ENCODE data around the gene NEURL3. TPM values are rescaled to one million over a fixed set of nuclear protein-coding genes. Genes with fewer than 3 reads are reported as not detected.

The NEURL3 gene
- total RNA-seq, 1 donor from 2014 or later: not detected

DNA sequence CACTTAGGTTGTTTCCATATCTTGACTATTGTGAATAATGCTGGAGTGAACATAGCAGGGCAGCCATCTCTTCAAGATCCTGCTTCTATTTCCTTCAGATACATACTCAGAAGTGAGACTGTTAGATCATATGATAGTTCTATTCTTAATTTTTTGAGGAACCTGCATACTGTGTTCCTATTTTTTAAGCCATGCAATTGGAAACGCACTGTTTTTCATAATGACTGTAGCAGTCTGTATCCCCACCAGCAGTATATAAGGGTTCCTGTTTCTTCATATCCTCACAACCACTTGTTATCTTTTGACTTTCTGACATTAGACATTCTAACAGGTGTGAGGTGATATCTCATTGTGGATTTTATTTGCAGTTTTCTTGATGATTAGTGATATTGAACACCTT lies 15.5 kb downstream of the NEURL3 start:
- DNase-seq (ENCODE audit: low spot score): no peak
- Mint-ChIP-seq H3K4me3 (ENCODE audit: unreplicated experiment) (no peak overlapping the region), H3K27ac (ENCODE audit: unreplicated experiment) (no peak overlapping the region), H3K9me3 (ENCODE audit: low read depth) (peaks cover 14% of the 10 kb centered on the region), H3K27me3 (ENCODE audit: low read depth) (peaks cover 17% of the 10 kb centered on the region), H3K4me1 (ENCODE audit: low read depth) (no peaks in the 10 kb centered on the region), H3K36me3 (ENCODE audit: low read depth) (peaks cover 2% of the 10 kb centered on the region)
- TF ChIP-seq, protein P1, sequence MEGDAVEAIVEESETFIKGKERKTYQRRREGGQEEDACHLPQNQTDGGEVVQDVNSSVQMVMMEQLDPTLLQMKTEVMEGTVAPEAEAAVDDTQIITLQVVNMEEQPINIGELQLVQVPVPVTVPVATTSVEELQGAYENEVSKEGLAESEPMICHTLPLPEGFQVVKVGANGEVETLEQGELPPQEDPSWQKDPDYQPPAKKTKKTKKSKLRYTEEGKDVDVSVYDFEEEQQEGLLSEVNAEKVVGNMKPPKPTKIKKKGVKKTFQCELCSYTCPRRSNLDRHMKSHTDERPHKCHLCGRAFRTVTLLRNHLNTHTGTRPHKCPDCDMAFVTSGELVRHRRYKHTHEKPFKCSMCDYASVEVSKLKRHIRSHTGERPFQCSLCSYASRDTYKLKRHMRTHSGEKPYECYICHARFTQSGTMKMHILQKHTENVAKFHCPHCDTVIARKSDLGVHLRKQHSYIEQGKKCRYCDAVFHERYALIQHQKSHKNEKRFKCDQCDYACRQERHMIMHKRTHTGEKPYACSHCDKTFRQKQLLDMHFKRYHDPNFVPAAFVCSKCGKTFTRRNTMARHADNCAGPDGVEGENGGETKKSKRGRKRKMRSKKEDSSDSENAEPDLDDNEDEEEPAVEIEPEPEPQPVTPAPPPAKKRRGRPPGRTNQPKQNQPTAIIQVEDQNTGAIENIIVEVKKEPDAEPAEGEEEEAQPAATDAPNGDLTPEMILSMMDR (IDR thresholded peaks at IDR 0.05): no peak

DNA sequence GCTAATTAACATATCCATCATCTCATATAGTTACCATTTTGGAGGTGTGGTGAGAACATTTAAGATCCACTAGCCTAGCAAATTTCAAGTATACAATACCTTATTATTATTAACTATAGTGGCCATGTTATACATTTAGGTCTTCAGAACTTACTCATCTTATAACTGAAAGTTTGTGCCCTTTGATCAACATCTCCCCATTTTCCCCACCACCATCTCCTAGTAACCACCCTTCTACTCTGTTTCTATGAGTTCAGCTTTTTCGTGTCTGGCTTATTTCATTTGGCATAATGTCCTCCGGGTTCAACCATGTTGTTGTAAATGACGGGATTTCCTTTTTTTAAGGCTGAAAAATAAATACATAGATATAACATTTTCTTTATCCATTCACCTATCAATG lies 15.9 kb downstream of the NEURL3 start:
- TF ChIP-seq, protein P1 (IDR thresholded peaks at IDR 0.05): no peak
- no peaks in the 10 kb centered on the region for H3K4me1 Mint-ChIP-seq (ENCODE audit: low read depth)
- peaks cover 12% of the 10 kb centered on the region for H3K9me3 Mint-ChIP-seq (ENCODE audit: low read depth)
- DNase-seq (ENCODE audit: low spot score): no peak
- peaks cover 16% of the 10 kb centered on the region for H3K27me3 Mint-ChIP-seq (ENCODE audit: low read depth)
- no peak overlapping the region for H3K4me3 Mint-ChIP-seq (ENCODE audit: unreplicated experiment)
- H3K27ac Mint-ChIP-seq (ENCODE audit: unreplicated experiment): no peak overlapping the region
- H3K36me3 Mint-ChIP-seq (ENCODE audit: low read depth): peaks cover 1% of the 10 kb centered on the region

DNA sequence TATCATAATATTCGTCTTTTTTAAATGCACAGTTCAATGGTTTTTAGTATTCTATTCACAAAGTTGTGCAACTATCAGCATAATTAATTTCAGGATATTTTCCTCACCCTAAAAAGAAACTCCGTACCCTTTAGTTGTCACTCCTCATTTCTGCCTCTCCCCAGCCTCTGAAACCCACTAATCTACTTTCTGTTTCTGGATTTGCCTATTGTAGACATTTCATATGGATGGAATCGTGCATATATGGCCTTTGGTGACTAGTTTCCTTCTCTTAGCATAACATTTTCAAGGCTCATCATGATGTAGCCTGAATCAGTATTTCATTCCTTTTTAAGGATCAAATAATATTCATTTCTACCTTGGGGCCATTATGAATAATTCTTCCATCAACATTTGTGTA lies 18.5 kb downstream of the NEURL3 start:
- Mint-ChIP-seq H3K4me1 (ENCODE audit: low read depth) (no peaks in the 10 kb centered on the region), H3K4me3 (ENCODE audit: unreplicated experiment) (no peak overlapping the region), H3K9me3 (ENCODE audit: low read depth) (peaks cover 7% of the 10 kb centered on the region), H3K36me3 (ENCODE audit: low read depth) (no peaks in the 10 kb centered on the region), H3K27ac (ENCODE audit: unreplicated experiment) (no peak overlapping the region), H3K27me3 (ENCODE audit: low read depth) (peaks cover 11% of the 10 kb centered on the region)
- no peak for DNase-seq (ENCODE audit: low spot score)
- TF ChIP-seq, protein P1 (IDR thresholded peaks at IDR 0.05): no peak

DNA sequence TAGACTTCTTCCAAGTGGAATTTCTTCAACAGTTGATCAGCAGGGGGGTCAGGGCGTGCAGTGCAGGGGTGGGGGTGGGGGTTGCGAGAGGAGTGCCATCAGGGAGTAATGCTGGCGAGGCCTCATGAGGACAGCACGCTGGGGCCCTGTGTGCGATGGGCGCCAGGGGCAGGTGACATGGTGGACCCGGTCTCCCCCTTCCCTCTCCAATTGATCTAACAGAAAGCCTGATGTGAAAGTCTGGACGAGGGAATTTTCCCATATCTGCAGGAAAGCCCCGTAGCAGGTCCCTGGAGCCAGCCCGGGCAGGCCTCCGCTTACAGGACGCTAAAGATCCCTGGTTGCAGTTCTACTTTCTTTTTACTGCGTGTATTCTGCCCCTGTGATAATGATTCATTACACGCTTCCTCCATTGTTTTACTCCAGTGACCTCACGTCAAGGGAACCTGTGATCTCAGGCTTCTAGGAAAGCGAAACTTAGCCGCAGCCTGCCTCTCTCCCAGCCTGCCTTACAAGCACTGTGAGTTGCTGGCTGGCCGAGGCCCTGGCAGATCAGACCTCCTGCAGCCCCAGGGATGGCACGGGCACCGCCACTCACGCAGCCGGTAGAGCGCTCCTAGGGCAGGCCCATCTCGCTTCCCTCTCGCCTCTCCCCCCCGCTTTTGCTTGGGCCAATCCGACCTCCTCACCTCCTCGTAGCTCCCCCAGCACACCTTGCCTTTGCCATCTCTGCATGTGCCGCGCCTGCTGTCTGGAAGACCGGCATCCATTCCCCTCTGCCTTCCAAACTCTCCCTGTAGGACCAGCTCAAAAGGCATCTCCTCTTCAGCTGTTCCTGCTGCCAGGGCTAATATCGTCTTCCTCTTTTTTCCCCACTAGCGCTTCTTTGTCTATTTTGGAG lies 19.2 kb downstream of the NEURL3 start:
- TF ChIP-seq, protein P1 (IDR thresholded peaks at IDR 0.05): no peak
- Mint-ChIP-seq H3K27me3 (ENCODE audit: low read depth) (peaks cover 11% of the 10 kb centered on the region), H3K36me3 (ENCODE audit: low read depth) (no peaks in the 10 kb centered on the region), H3K4me1 (ENCODE audit: low read depth) (no peaks in the 10 kb centered on the region), H3K4me3 (ENCODE audit: unreplicated experiment) (no peak overlapping the region), H3K9me3 (ENCODE audit: low read depth) (peaks cover 7% of the 10 kb centered on the region), H3K27ac (ENCODE audit: unreplicated experiment) (no peak overlapping the region)
- DNase-seq (ENCODE audit: low spot score): no peak

DNA sequence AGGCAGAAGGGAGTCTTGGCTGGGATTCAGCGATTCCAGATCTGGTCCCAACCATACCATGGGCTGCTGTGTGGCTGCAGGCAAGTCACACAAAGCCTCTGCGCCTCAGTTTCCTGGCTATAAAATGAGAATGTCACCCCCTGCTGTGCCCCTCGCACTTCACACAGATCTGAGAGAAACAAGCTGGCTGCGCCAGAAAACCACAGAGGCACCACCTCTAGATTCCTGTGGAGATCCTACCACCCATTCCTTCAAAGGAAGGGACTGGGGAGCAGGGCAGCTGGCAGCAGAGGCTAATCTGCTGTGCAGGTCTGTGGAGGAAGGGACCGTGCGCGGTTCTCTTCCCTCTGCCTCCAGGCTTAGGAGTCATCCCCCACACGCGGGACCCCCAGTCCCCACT lies 19.8 kb downstream of the NEURL3 start:
- no peak for DNase-seq (ENCODE audit: low spot score)
- Mint-ChIP-seq H3K4me1 (ENCODE audit: low read depth) (no peaks in the 10 kb centered on the region), H3K27me3 (ENCODE audit: low read depth) (peaks cover 11% of the 10 kb centered on the region)

More for the DNA sequence above, 19.8 kb downstream of the NEURL3 start:
- Mint-ChIP-seq H3K36me3 (ENCODE audit: low read depth) (no peaks in the 10 kb centered on the region), H3K4me3 (ENCODE audit: unreplicated experiment) (no peak overlapping the region), H3K9me3 (ENCODE audit: low read depth) (peaks cover 6% of the 10 kb centered on the region), H3K27ac (ENCODE audit: unreplicated experiment) (no peak overlapping the region)
- TF ChIP-seq, protein P1 (IDR thresholded peaks at IDR 0.05): no peak

Data from chondrocyte (in vitro differentiated cells).